LHCN-M2 (cell line): Measurements from ENCODE around the gene GRK4. TPM values are rescaled to one million over a fixed set of nuclear protein-coding genes. Genes with fewer than 3 reads are reported as not detected.
"Not testable (repeated sequence)": the region's sequence is repeated elsewhere in the genome, so short reads cannot be mapped to it uniquely, and the experiment has no call there.

ENCODE experiments used
- DNase-seq: peaks from one replicate; pipeline ENCODE4 v3.0.0-alpha.2; 2012; ENCODE audit warnings: low read depth
- total RNA-seq: library from RNA; depleted of rRNA; stranded (reverse); fragments of >200 nt; gene quantifications from 2 replicates; pipeline ENCODE4 v1.2.3, GENCODE V29; 2014

Gene GRK4
- total RNA-seq, 1 experiment from 2014 or later: 6.7 TPM

DNA sequence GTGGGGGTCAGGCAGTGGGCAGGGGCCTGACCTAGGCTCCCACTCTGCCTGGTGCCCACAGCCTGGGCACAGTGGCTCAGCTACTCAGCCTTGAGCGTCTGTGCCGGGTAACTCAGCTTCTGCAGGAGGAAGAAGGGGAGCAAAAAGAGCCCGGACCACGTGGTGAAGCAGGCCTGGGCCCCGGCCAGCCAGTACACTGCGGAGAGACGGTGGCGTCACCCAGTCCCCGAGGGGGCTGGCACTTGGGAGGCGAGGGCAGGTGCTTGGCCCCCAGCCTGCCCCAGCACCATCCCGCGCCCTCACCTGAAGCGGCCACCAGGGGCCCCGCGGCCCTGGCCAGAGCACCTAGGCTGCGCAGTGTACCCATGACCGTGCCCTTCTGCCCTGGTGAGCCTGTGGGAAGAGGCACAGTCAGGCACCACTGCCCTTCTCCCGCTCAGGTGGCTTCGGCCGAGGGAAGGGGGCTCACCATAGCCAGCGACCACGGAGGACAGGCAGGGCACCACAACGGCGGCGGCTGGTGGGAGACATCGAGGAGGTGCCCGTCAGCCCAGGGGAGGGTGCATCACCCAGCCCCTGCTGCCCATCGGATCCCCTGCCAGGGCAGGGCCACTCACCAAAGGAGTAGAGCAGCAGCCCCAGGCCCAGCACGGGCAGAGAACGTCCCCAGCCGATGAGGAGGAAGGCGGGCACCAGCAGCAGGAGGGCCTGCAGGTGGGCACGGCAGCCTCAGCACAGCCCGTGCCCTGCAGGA, 32.4 kb upstream of the GRK4 start:
- DNase-seq: no peak

DNA sequence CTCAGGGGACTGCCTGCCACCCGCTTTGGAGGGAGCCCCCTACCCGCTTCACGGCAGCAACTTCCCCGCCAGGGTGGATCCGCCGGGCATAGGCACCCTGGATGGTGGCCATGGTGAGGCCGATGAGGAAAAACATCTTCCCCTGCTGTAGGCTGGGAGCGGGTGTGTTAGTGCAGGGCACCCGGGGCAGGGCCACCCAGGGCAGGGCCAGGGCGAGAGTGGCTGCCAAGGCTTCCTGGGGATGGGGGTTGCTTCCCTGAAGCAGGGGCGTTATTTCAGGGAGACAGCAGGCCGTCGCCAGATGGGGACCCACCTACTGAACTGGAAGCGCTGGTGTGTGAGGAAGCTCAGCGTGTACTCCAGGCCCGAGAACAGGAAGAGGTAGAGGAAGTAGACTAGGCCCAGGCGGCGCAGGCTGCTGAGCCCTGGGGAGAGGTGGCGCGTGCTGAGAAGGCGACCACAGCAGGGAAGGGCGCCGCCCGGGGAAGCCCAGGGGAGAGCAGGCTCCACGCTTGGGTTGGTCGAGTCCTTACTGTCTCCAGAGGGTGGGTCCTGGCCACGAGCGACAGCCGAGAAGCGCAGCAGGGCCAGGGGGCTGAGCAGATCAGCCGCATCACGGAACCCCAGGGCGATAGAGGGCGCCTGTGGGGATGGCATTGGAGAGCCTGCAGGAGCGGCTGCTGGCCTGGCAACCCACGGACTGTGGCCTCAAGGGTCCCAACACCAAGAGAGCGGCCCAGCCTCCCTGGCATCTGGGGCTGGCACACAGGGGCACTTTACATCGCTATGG, 31.7 kb upstream of the GRK4 start:
- no peak for DNase-seq

DNA sequence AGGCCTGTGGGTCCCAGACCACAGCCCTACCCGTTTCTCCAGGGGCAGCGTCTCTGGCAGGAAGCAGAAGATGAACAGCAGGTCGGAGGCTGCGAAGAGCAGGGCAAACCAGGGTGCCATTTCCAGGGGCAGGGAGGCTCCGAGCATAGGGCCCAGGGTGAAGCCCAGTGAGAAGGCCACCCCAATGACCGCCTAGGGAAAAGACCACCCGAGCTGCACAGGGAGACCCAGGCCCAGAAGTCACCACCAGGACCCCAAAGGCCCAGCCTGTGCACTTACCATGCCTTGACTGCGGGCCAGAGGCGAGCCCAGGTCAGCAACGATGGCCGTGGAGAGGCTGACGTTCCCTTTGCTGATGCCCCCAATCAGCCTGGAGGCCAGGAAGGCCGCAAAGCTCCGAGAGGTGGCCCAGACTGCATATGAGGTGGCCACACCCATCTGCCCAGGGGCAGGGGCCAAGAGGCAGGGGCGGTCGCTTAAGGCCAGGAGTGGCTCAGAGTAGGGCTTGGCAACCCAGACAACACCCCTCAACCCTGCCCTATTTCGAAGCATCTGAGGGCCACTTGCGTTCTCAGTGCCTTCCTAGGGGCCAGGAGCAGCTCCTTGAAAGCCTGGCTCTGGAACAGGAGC, 30.9 kb upstream of the GRK4 start:
- DNase-seq: no peak

DNA sequence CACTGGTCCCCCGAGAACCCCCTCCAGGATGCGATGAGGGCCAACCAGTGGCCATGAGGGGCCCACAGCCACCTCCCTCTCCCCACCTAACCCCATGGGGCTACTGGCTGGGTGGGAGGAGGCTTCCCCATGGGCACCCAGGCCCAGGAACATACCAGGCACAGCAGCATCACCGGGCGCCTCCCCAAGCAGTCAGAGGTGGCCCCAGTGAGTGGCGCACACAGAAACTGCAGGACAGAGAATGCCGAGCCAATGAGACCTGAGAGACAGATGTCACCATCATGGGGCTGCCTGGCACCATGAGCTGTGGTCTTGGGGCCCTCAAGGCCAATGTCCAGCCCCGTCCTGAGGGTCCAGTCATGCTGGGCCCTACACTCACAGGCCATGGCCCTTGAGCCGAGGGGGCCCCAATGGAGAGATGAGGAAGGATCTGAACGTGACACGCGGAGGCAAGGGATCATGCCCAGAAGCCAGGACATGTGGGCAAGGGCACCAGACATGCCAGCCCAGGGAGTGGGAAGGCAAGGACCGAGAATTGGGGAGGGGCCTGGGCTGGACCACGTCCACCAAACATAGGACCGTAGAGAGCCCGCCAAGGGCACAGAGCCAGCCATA, 30.3 kb upstream of the GRK4 start:
- DNase-seq: no peak

DNA sequence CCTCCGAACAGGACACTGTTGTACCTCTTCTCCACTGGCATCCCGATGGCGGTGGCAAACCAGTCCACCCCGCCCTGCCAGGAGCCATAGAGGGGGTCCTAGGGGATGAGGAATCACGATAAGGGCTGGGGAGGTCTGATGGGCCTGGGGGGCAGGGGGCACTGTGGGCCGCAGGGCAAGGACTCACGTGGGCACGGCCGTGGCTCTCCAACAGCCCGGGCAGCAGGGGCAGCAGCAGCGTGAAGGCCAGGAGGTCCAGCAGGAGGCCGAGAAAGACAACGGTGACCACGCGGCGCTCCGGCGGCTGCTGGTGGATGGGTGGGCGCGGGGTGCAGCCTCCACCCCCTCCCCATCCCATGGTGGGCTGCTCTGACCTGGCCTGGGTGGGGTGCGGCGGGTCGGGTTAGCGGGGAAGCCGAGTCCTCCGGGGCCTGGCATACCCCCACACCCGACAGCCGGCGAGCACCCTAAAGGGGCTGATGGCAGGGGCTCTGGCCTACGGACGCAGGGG, 29.8 kb upstream of the GRK4 start:
- no peak for DNase-seq

DNA sequence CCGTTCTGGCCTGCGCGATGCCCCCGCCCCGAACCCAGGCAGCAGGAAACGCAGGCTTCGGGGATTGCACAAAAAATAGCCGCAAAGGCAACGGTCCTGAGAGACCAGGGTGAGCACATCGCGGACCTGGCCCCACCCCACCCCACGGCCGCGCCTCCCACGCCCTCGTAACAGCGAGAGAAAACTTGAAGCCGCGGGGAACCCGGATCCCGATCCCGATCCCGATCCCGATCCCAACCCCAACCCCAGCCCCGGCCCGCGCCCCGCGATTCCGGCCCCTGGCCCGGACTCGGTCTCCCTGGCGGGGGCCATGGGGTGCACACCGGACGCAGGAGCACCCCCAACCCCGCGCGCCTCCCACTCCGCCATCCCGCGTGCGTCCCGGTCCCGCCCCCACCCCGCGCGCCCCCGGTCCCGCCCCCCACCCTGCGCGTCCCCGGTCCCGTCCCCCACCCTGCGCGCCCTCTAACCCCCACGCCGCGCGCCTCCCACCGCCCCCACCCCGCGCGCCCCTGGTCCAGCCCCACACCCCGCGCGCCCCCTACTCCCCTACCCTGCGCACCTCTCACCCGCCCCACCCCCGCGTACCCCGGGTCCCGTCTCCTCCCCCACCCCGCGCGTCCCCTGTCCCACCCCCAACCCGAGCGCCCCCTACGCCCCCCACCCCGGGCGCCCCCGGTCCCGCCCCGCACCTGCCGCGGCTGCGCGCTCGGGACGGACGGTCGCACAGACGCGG, 29.1 kb upstream of the GRK4 start:
- peak; percentile 57 for DNase-seq

DNA sequence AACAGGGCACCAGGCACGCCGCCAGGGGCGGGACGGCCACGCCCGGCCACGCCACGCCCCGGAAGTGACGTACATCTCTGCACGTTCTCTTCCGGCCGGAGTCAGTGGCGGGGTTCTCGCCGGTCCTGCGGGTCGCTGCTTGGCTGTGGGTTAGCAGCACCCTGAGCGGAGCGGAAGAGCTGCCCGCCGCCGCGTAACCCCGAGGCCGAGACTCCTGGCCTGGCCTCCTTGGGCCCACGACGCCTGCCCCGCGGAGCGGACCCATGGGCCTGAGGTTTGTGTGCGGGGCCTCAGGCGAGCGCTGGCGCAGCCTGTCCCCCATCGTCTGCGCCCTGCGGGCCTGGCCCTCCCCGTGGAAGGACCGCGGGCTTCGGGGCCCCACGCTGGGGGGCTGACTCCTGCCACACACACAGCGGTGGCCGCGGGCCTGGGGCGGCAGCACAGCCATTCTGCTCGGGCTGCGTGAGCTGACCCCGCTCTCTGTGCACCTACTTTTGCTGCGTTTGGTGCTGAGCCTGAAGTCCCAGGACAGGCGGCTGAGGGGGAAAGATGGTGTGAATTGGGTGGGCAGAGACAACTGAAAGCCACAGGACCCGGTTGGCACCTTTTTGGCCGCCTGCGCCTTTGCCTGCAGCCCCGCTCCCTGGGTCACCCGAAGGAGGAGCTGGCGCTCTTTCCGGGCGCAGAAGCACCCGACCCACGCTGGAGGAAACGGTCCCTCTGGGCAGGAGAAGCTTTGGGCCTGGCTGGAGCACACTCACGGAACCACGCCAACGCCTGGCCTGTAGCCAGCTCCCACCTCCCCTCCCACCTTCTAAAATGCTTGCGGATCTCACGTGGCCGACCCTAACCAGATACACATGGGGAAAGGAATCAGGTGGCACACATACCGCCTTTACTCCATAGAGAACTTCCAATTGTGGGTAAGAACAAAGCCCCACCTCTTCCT, 28.3 kb upstream of the GRK4 start:
- DNase-seq: peak; percentile 82

DNA sequence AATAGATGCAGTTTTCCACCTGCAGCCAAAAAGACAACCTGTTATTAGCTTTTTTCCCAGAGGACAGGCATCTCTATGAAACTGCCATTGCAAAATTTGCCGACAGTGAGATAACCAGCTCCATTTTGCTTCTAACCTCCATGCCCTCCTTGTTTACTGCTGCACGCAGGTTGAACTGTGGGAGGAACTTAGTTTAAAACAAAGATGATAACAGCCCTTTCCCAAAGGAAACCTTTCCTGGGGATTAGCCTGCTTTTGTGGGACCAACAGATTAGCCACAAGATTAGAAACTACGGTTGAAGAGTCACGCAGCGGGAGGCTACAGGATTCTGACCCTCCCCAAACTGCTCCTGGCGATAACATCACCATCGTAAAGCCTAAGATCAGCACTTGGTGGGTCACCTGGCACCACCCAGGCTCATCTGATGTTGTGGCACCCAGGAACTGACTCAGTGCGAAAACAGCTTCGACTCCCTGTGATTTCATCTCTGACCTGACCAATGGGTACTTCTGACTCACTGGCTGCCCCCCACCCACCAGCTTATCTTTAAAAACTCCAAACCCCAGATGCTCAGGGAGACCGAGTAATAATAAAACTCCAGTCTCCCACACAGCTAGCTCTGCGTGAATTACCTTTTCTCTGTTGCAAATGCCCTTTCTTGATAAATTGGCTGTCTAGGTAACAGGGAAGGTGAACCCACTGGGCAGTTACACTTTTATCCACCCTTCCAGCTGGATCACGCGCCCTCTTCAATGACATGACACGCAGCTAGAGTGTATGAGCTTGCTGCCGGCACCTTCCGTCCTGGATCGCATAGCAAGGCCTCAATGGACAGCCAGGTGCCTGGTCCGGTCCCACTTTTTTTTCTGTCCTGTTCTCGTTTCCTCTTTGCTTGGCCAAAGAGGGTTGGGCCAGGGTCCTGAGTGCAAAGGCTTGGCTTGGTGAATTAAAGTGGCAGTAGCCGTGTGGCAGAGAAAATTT, 27.3 kb upstream of the GRK4 start:
- no peak for DNase-seq

DNA sequence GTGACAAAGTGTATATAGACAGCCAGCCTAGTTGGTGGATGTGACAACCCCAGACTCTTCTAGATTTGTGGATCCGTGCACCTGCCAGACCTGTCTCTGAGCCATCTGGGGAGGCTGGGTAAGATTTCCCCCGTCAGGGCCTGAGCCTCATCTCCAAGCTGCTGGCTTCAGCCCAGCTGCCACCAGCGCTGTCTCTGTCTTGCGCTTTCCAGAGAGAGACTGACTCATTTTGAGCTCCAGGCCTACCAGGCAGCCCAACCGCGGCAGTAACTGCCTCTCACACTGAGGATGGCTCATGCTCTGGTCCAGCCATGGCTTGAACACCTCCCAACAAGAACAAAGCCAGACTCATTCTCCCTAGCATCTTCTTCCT, 26.6 kb upstream of the GRK4 start:
- DNase-seq: peak; percentile 80

DNA sequence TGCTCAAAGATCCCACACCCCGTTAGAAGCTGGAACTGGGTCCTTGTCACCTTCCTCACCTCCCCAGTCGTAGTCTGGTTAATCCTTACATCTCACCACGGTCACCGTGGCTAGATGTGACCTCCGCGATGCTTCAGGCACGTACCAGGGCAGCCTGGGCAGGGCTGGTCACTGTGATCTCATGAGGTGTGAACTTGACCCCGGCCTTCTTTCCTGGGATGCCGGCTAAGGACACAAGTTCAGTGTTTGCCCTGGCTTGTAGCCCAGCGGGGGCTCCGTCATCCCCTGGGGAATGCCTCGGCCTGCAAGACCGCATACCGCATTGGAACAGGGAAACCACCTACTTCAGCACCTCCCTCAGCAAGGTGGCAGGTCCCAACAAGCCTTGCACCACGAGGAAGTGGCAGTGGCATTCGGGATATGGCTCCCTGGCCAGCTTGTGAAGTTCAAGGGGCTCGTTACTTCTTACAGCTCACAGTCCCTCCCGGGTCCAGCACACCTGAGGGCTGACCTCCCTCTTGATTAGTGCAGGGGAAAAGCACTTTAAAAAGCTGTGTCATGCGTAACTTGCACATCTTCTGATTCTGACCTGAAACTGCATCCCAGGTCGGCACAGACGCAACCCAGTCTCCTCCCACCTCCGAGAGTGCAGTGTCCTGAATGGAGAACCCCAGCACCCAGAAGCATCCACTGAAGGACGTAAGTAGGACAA, 26.1 kb upstream of the GRK4 start:
- DNase-seq: no peak

DNA sequence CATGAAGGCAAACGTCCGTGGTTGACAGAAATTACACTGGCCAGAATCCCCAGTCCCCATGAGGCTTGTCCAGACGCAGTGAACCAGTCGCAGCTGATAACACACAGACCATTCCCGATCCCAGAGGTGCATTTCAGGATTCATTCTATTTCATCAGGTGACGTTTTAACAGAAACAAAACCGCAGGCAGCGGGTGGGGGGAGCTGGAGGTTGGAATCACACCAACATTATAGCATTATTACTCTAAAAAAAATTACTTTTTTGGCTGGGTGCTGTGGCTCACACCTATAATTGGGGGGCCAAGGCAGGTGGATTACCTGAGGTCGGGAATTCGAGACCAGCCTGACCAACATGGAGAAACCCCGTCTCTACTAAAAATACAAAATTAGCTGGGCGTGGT, 25.4 kb upstream of the GRK4 start:
- DNase-seq: no peak

DNA sequence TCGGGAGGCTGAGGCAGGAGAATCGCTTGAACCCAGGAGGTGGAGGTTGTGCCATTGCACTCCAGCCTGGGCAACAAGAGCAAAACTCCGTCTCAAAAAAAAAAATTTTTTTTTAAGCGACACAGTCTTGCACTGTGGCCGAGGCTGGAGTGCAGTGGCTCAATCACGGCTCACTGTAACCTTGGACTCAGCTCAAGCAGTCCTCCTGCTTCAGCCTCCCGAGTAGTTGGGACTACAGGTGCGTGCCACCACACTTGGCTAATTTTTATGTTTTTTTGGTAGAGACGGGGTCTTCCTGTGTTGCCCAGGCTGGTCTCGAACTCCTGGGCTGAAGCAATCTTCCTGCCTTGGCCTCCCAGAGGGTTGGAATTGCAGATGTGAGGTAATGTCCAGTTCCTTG, 25.0 kb upstream of the GRK4 start:
- not testable (repeated sequence) for DNase-seq

DNA sequence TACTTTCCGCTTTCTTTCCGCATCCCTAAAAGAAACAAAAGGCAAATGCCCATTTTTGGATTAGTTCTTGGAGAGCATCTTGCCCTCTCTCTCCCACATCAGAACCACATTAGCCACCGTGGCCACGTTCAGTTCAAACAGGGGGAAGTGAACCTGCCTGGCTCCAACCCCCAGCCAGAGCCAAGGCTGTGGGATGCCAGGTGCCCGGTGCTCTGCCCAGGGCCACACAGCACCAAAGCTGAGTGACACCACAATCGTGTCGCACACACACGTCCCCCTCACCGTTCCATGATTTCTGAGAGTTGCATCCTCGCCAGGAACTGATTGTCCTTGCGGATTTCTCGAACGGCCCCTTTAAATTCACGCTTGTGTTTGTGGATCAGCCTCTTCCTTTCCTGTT, 24.5 kb upstream of the GRK4 start:
- DNase-seq: no peak

DNA sequence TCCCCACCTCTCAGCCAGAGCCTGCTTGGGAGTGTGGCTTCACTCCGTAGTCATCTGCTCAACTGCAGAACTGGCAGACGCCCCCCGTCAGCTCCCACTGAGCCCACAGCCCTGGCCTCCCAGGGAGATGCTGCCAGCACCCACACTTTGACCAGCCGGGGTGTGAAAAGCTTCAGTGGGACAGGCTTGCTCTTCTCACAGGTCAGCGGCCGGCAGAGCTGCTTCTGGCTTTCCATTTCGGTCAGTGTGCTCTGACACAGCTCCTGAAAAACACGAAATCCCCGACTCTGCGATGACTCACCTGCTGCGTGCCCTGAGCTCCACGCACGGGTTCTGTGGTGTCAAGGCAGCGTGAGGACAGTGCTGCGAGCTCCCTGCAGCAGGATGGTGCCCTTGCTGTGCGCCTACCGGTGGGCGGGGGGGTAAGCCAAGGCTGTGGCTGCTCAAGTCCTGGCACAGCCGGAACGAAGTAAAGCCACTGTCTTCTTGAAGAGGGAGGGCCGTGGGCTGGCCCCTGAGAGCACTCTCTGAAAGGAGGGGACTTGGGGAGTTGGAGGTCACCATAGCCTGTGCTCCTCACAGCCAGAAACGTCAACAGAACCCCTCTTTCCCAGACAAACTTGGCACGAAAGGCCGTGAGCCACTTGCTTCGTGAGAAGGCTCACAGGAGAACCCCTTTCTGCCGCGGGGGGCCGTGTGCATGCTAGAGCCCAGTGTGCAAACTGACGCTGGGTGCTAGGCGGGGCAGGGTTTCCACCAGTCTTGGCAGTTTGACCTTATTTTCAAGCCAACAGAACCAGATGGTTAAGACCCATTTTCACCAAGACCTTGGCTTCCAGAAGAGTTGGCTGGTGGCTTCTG, 23.8 kb upstream of the GRK4 start:
- no peak for DNase-seq

DNA sequence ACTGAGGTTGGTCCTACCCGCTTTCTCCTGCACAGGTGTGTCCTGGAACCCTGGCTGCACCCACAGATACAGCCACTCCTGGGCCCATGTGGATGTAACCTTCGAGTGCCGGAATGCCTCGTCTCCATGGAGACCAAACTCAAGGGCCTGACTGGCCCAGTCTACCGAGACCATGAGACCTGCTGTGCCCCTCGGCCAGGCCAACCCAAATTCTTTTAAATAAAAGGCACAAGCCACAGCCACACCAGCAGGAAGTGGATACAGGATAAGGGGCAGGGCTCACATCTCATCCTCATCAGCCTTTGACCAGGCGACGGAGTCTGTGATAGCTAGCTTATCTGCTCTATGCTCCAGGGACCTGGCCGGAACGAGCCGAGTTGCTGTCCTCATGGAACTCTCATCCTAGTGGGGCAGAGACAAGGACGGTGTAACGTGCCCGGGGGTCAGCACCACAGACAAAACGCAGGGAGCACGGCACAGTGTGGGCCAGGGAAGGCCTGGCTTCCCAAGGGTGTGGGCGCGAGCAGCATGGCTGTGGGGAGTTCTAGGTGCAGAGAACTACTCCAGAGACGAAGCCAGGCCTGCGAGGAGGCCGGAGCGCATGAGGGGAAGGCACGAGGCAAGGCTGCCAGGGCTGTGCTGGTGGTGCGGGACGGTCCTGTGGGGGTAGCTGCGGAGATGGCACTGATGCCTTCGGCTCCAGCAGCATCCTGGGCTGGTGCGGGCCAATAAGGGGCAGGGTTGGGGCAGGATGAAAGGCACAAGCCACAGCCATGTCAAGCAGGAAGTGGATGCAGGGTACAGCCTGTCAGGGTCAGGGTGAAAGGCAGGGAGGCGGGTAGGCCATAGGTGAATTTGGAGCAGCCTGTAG, 22.9 kb upstream of the GRK4 start:
- no peak for DNase-seq
